HG03457 (cell line): ENCODE measurements around the gene MAPKAPK3.

Experiments
- ATAC-seq: cut with Tn5 transposase; IDR thresholded peaks from one replicate; pipeline ENCODE4 v1.9.1; 2021; ENCODE audit warnings: moderate number of reproducible peaks; ENCODE audit not compliant: unreplicated experiment

MAPKAPK3 gene

DNA sequence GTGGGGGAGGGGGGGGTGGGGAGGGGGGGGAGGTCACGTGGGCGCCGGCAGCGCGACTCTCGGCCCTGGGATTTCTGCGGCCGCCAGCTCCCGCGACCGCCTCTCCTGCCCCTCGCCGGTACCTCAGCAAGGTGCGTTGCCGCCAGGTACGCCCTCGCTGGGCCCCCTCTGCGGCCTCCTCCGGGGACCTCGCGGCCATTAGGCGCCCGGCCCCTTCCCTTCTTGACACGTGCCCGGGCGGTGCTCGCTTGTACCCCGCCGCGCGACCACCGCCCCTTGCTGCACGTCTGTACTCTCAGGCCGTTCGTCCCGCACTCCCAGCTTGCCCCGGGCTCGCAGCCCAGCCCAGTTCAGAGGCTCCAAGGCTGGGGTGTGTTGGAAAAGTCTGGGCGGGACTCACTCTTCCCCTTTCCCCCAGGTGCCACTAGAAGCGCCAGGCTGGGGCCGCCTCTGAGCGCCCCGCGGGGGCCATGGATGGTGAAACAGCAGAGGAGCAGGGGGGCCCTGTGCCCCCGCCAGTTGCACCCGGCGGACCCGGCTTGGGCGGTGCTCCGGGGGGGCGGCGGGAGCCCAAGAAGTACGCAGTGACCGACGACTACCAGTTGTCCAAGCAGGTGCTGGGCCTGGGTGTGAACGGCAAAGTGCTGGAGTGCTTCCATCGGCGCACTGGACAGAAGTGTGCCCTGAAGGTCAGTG lies at the start of gene MAPKAPK3:
Gene MAPKAPK3, plus strand, starts transcription at position 56 of the 696 bp plus-strand sequence. Its CDS starts 415 bp downstream, at position 471.
- peak; percentile 10 for ATAC-seq

DNA sequence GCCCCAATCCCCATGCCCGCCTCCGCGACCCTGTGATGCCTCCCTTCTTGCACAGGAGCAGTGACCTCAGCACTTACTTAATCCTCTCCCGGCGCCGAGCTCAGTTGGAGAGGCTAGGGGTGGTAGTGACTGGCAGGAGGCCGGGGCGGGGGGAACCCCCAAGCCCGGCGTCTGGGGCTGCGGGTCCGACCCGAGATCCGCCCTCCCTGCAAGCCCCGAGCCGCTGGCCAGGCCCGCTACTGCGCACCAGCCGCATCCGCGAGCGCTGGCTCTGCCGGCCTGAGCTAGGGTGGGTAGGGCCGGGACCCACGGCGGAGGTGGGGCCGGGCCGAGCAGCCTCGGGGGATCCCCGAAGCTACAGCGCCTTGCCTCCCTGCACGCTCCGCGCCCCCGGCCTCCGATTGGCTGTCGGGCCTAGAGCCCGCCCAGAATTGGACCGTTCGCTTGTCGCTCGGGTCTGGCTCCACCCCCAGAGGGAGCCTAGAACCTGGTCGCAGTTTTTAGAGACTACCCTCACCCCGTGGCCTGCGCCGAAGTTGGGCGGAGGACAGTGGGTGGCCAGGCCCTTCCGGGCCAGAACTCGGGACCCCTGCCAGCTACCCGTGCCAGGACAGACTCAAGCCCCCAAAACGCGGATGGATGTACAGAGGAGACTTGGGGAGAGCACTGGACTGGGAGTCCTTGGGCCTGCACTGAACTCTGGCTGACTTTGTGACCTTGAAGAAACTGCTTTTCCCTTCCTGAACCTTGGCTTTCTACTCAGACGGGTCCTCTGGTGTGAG lies 49.4 kb upstream of the MAPKAPK3 start, which contains the start of gene C3orf18:
Gene C3orf18, minus strand, starts transcription at position 362 of the 782 bp plus-strand sequence. CDS start 2,048 bp downstream, outside the sequence.
- ATAC-seq, result peak; percentile 69

DNA sequence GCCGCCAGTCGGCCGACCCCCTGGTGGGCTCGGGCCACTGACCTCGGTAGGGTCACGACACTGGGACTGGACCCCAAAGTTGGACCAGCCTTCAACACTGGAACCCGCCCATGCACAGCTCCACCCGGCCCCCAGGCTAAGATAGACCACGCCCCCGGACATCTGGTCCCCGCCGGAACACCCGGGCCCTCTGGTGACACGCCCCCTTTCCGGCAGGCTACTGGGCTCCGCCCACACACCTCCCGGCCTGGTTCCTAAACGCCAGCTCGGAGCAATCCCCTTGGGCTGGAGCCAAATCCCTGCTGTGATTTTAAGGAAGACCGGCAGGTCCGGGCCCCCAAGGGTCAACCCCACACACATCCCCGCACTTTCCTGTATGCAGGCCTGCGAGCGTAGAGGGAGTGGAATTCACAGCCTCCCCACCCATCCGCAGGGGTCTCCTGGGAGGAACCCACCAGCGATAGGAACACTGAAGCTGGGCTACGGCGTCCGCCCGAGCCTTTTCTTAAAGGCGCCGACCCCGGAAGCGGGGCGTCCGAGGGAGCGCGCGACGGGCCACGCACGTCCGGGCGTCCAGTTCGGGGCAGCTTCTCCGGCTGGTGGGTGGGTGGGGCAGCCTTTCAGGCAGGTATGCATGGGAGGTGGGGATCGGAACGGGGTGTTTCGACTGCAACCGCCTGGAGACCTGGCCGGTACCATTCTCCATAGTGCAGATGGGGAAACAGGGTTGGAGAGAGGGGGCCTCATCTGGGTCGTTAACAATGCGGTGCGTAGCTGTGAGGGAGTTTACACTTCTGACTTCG lies 47.8 kb upstream of the MAPKAPK3 start, which contains the start of gene HEMK1:
Gene HEMK1, plus strand, starts transcription at position 576 of the 803 bp plus-strand sequence. CDS start 1,583 bp downstream, outside the sequence.
- ATAC-seq, result peak; percentile 52

DNA sequence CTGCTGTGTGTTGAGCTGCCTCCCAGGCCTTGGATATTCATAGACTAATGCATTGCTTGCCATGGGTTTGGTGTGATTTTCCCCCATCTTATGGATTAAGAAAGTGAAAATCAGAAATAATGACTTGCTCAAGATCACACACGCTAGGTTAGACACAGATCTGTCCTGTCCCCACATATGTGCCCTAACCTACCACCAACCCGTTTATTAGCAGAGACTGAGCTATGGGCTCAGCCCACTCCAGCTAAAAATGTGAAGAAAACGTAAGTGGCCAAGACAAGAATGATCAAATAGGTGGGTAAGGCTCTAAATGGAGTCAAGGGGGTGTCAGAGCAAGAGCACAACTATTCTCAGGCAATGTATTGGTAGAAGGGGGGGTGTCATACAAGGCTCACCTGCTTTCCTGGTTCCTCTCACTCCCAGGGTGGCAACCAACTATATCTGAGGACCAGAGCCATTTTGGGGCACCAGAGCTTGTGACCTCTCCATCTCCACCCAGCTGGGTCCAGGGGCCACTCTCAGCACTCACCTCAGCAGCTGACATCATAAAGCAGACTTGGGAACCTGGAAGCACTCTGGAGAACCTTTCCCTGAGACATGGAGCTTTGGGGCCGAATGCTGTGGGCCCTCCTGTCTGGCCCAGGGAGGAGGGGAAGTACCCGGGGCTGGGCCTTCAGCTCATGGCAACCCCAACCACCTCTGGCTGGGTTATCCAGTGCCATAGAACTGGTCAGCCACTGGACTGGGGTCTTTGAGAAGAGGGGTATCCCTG lies 46.3 kb upstream of the MAPKAPK3 start:
- no peak for ATAC-seq

- no peak for ATAC-seq
Observed at GRCh38 chr3:50571486-50571885, 45.5 kb upstream of the MAPKAPK3 start.

- ATAC-seq, result no peak
Observed at GRCh38 chr3:50572158-50572557, 44.8 kb upstream of the MAPKAPK3 start.

GRCh38 chr3:50572801-50573371 lies 44.1 kb upstream of the MAPKAPK3 start:
- no peak for ATAC-seq

DNA sequence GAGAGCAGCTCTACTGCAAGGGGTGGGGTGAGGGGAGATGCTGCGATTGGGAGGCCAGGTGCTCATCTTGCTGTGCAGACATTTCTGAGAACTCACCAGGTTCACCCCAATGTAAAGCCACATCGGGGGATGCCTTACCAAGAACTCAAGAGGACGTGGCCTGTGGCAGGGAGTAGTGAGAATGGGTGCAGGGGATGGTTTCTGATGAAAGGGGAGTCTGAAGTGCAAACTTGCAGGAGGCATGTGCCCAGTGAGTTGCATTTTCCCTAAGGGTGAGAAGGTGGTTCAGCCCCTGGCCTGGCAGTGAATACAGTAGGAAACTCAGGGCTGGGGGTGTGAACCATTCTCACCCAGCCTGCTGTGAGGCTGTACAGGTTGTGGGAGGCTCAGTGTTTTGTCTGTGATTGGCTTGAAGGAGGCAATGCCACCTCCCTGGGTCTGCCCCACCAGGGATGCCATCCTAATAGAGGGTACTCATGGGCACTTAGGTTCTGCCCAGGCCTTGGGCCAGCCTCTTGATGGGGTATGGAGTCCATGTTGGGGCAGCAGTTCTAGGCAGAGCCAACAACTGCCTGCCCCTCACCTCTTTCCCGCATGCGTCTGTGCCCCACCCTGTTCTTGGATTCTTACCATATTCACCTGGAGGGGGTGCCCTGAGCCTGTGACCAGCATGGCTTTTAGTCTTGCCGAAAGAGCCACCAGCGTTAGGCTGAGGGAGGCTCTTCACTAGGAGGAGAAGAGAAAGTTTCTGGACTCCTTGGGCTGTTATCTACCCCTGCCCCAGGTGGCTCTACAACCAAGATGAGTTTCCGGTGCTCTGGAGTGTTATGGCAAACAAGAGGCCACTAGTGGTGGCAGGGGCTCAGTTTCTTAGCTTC lies 43.1 kb upstream of the MAPKAPK3 start:
- ATAC-seq, result no peak

DNA sequence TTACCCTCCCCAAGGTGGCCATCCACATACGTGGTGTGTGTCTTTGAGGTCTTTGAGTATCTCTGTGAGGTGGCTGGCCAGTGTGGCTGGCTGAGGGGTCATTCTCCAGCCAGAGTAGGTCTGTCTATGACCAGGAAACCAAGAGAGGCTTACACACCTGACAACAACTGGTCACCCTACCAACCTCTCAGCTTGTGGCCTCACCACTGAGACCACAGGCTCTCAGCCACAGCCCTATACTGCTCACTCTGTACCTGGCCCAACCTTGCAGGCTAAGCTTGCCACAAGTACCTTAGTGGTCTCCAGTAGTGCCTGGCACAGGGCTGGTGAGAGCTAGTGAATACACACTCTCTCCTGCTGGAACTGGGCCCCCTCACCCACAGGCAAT lies 42.5 kb upstream of the MAPKAPK3 start:
- ATAC-seq, result no peak

DNA sequence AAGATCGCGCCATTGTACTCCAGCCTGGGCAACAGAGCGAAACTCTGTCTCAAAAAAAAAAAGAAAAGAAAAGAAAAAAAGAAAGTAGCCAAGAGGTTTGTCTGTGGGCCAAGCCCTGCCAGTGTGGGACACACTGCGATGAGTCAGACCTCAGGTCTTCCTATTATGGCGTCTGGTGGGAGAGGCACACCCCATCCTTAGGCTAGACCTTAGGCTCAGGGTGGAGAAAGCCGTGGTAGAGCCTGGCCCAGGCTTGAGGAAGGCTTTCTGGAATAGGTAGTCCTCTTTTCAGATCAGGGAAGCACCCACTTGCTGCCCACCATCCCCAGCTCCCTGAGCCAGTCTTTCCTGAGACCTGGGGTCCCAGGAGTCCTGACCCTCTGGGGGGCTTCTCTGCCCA lies 41.6 kb upstream of the MAPKAPK3 start:
- ATAC-seq, result no peak

- no peak for ATAC-seq
Observed at GRCh38 chr3:50577348-50577747, 39.6 kb upstream of the MAPKAPK3 start.

DNA sequence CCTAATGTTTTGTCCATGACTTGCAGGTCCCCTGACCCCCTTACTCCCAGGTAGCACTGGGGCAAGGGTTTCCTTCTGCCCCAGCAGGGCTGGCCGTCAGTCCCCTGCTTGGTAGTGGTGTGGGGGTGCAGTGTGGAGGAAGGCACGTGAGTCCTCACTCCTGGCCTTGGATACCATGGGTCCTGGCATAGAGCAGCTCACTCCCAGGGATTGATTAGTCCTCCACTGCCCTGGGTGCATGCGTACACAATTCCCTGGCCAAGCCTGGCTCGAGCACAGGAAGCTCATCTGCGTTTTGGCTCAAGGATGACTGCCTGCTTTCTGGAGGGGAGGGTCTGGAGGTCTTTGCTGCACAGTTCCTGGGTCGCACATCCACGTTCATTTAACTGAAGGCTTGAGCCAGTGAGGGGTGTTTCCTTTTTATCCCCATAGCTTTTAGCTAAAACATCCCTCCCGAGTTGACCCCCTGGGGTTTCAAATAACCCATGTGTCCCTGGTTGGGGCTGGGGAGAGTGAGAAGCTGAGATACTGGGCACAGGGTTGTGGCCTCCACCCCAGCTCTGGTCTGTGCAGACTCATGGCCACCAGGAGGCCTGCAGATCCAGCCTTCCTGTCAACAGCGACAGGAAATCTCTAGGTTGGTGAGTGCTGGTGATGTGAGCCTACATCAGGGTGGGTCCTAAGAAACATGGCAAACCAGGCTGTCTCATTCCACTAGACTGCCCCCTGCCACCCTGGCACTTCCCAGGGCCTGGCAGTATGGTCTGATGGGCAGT lies 36.1 kb upstream of the MAPKAPK3 start:
- ATAC-seq, result no peak

DNA sequence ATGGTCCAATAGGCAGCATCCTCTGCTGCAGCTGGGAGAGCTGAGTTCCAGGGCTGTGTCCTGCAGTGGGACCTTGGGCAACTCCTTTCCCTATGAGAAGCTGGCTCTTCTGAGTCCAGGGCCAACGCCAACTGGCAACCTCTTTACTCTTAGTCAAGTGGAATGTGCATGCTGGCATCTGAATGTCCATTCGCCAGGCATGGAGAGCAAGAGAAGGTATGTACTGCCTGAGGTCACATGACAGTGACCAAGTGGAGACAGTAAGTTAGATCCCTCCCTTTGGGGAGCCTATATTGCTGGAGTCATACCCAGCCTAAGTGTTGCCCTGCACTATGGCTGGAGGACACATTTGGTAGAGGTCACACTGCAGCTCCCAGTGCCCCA lies 35.5 kb upstream of the MAPKAPK3 start:
- no peak for ATAC-seq

- ATAC-seq, result no peak
Observed at GRCh38 chr3:50582083-50582482, 34.9 kb upstream of the MAPKAPK3 start.

DNA sequence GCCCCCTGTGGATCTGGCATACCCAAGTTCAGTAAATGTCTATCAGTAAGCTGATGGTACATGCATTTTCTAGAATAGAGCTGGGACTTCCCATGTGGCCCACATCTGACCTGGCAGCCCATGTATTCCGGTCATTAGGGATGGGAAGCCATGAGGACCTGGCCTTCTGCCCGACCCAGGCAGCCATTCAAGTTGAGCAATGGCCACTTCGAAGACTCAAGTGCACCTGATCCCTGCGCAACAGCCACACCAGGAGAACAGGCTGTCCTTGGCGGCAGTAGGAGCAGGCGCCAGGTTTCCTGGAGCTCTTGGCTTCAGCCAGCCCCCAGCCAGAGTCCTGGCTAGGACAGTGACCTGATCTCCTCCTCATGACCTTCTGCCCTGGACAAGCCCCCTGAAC lies 33.1 kb upstream of the MAPKAPK3 start:
- ATAC-seq, result no peak

DNA sequence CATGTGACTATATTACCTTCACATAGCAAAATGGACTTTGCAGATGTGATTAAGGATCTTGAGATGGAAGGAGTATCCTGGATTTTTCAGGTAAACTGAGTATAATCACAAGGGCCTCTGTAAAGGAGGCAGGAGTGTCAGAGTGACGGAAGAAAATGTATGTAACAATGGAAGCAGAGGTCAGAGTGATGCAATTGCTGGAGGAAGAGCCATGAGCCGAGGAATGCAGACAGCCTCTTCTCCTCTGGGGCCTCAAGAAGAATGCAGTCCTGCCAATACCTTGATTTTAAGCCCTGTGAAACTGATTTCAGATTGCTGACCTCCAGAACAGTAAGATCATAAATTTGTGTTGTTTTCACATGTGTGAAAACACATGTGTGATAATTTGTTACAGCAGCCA lies 32.6 kb upstream of the MAPKAPK3 start:
- ATAC-seq, result no peak

DNA sequence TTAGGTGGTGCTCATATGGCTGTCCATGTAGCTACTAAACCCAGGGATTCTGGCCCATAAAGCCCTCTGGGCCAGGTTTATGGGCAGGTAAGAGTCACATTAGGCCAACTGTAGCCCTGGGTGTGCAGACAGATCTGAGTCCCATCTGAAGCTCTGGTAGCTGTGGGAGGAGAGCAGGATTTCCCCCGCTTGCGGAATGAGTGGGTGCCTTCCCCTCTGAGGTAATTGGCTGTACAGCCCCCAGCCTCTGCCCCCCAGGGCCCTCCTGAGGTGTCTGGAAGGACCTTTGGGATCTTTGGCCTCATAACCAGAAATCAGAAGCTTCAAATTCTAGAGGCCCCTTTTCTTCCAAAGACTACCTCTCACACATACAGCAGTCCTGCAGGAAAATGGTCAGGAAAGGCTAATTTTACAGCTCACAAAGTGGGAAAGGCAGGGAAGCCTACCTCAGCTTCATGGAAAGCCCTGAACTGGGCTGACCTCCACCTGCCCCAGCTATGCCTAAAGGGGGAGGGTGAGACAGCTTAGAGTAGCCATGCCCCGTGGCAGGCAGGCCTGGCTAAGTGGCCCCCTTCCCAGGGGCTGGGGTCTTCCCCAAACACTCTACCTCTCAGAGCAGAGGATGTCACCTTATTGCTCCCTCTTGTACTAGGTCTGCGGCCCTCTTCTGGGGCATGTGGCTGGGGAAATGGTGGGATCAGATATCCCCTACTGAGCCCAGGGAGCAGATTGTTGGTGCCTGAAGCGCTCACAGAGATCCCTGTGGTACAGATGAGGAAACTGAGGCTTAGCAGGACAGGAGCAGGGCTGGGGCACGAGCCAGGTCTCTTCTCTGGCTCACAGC lies 30.8 kb upstream of the MAPKAPK3 start:
- ATAC-seq, result no peak

GRCh38 chr3:50586763-50587070 lies 30.2 kb upstream of the MAPKAPK3 start:
- ATAC-seq, result no peak
